Bronchial epithelial cell (primary cell): ENCODE results near the gene NPAS1. TPM values are rescaled to one million over a fixed set of nuclear protein-coding genes. Genes with fewer than 3 reads are reported as not detected.
A peak's percentile ranks its signal among the peaks of the same experiment; 100 is the strongest.

Source experiments
- DNase-seq: peaks from one replicate; pipeline ENCODE4 v3.0.0-alpha.2; 2010; ENCODE audit warnings: low read depth
- FAIRE-seq: peaks from 2 replicates; lab custom pipeline; 2011; peaks lifted over from hg19 to GRCh38; lab: Jason Lieb, UNC
- H3K27me3 ChIP-seq: 2 replicates; pipeline ENCODE4 v1.5.1; 2011; ENCODE audit warnings: low read length; ENCODE audit not compliant: control insufficient read depth, insufficient read depth
- H3K36me3 ChIP-seq: 2 replicates; pipeline ENCODE4 v1.5.1; 2011; ENCODE audit warnings: low read length; ENCODE audit not compliant: control insufficient read depth, insufficient read depth
- H3K4me3 ChIP-seq: 2 replicates; pipeline ENCODE4 v1.5.1; 2011; ENCODE audit warnings: mild to moderate bottlenecking, low read depth, low read length, control low read depth
- CTCF ChIP-seq: IDR thresholded peaks from 2 replicates; pipeline ENCODE4 v1.5.1; 2011; ENCODE audit warnings: mild to moderate bottlenecking, moderate library complexity, low read length, control low read depth, inconsistent platforms; ENCODE audit not compliant: insufficient read depth, severe bottlenecking
- total RNA-seq: library from RNA; depleted of rRNA; stranded (reverse); fragments of >200 nt; gene quantifications from 2 replicates; pipeline ENCODE4 v1.2.1, GENCODE V29; 2014

NPAS1 gene
- total RNA-seq, 1 donor from 2014 or later = 0.26 TPM

GRCh38 chr19:46980761-46981160 is 38.9 kb upstream of the NPAS1 start:
- no peak for FAIRE-seq
- H3K4me3 ChIP-seq = no peak overlapping the region
- no peak for DNase-seq
- no peak for TF ChIP-seq CTCF
- H3K27me3 ChIP-seq = no peaks in the 10 kb centered on the region
- peaks cover 5% of the 10 kb centered on the region for H3K36me3 ChIP-seq

DNA sequence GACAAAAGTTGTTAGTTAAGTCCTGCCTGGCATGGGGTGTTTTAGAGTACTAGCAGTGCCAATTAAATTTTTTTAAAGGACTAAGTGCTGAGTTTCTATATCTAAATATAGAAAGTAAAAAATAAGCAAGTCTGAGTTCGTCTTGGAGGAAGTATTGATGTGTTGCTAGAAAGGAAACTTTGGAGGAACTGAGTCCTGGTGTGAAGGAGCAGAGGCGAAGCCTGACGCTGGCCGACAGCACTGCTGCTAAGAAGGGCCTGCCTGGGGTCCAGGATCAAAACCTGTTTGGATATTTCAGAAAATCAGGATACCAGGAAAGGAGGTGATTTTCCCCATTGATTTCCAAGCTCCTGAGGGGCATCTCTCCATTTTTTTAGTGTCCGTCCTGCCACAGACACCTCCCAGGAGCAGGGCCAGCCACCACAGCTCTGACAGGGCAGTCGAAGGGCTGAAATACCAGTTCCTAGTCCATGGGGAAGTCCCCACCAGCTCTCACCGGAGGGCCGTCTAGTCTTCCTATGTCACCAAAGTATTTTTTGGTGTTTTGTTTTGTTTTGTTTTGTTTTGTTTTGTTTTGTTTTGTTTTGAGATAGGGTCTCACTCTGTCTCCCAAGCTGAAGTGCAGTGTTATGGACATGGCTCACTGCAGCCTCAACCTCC is 38.2 kb upstream of the NPAS1 start:
- no peak for TF ChIP-seq CTCF
- Histone ChIP-seq H3K36me3 (peaks cover 8% of the 10 kb centered on the region), H3K4me3 (no peak overlapping the region), H3K27me3 (no peaks in the 10 kb centered on the region)
- no peak for DNase-seq
- no peak for FAIRE-seq

DNA sequence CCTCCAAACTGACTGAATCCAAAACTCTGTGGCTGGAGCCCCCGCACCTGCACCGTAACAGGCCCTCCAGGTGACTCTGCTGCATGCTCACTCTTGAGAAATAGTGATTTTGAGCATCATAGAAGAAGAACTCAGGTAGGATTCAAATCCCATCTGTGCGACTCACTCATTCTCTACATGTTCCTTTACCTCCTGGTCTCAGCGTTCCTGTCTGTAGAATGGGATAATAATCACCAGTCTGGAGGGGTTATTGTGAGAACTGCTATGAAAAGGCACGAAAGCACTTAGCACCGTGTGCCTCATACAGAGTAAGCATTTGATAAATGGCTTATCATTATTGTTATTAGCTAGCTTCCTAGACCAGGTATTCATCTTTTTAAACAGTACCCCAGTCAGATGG is 36.5 kb upstream of the NPAS1 start:
- FAIRE-seq (no peak), DNase-seq (no peak)
- Histone ChIP-seq H3K4me3 (no peak overlapping the region), H3K36me3 (peaks cover 12% of the 10 kb centered on the region), H3K27me3 (no peaks in the 10 kb centered on the region)
- TF ChIP-seq CTCF = no peak

DNA sequence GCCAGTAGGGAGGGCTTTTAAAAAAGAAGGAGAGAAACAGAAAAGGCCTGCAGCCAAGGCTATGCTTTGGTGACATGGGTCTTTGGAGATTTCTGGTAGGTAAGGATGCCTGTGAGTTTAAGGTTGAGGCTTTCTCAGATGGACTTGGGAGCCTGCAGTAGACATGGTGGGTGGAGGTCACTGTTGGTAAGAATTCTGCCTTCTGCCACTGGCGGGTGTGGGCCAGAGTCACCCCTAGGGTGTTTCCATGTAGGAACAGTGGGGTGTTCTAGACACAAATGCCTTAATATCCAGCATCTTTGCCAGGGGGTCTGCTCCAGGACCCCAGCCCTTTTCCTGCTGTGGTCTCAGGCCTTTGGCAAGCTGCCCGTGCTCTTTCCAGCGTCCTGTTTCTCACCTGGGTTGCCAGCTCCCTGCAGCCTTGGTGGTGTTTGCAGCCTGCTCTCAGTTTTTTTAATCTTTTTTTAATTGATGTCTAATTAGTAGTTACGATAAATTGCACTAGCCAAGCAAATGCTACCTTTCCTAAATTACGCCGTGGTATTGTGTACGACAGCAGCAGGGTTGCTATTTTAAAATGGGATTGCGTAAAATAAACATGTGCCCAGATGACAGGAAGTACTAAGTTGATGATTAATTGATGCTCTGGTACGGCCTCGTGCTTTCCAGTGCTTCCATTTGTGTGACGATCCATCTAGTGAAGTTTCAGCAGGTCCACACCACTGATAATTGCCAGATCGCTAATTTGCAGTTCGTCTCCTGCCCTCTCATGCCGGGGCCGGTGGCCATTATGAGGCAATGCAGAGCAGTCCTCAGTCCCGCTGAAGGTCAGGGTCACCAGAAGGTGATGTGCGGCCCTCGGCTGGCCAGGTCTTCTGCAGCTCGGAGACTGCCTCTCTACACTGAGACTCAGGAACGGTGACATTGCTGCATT is 35.3 kb upstream of the NPAS1 start:
- H3K4me3 ChIP-seq = no peak overlapping the region
- H3K36me3 ChIP-seq = peaks cover 17% of the 10 kb centered on the region
- DNase-seq = peak; percentile 74
- no peak for FAIRE-seq
- no peaks in the 10 kb centered on the region for H3K27me3 ChIP-seq
- TF ChIP-seq CTCF = no peak

- Histone ChIP-seq H3K27me3 (no peaks in the 10 kb centered on the region), H3K36me3 (peaks cover 20% of the 10 kb centered on the region), H3K4me3 (no peak overlapping the region)
- DNase-seq (no peak), FAIRE-seq (no peak)
- no peak for TF ChIP-seq CTCF
Observed at GRCh38 chr19:46985542-46986415, 33.9 kb upstream of the NPAS1 start.
